ENCODE data around the gene ZXDC. TPM values are rescaled to one million over a fixed set of nuclear protein-coding genes. Genes with fewer than 3 reads are reported as not detected.
A peak's percentile ranks its signal among the peaks of the same experiment; 100 is the strongest.

ZXDC gene
- polyA plus RNA-seq (ENCODE audit: insufficient read length in 4 of 4), result 10 to 100 TPM; 31.6 to 35.5 (median 34.7) TPM

DNA sequence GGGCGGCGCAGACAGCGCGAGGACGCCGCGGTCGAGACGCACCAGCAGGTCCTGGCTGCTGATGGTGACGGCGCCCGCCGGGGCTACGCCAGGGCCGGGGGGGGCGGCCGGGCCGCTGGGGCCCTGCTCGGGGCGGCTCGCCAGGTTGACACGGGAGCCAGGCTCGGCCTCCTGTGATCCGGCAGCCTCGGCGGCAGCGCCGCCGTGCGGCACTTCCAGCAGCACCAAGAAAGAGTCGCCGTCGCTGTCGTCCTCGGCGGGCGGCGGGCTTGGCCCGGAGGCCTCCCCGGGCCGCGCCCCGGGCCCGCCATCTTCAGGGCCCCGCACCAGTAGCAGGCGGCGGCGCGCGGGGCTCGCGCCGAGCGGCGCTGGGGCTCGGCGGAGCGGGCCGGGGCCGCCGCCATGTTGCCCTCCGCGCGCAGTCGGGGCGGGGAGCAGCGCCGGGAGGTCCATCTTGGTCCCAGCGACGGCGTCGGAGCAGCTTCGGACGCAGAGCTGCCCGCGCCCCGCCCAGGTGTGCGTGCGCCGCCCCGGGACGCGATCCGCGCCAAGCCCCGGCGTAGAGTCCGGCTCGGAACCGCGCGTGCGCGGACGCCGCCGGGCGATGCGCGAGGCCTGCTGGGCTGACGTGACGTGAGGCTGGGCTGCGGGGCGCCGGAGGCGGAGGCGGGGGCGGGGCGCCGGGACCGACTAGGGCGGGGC, at the start of gene ZXDC:
Gene ZXDC, minus strand, starts transcription at position 479 of the 702 bp plus-strand sequence. Its CDS starts 26 bp downstream, at position 453.
- DNase-seq (ENCODE audit: low read depth in 4 of 4, low spot score in 3 of 4), result peak; percentile 88 to 92 (median 90)

- DNase-seq (ENCODE audit: low read depth in 4 of 4, low spot score in 3 of 4), result no peak
These were observed 49.6 kb upstream of the ZXDC start for GRCh38 chr3:126525091-126525852.

GRCh38 chr3:126524429-126524988, 48.8 kb upstream of the ZXDC start:
- DNase-seq (ENCODE audit: low read depth in 4 of 4, low spot score in 3 of 4), result no peak

- DNase-seq (ENCODE audit: low read depth in 4 of 4, low spot score in 3 of 4), result peak in 3 of 4 donors; percentile 20 to 33 (median 28)
These were observed 48.2 kb upstream of the ZXDC start, which contains the start of gene CHST13 for GRCh38 chr3:126523745-126524428. Gene CHST13, plus strand, starts transcription at chr3:126524155. Its CDS starts 178 bp downstream, at chr3:126524333.

- DNase-seq (ENCODE audit: low read depth in 4 of 4, low spot score in 3 of 4), result peak; percentile 28 to 57 (median 45)
These were observed 46.7 kb upstream of the ZXDC start for GRCh38 chr3:126522363-126522788.

- no peak for DNase-seq (ENCODE audit: low read depth in 4 of 4, low spot score in 3 of 4)
These were observed 45.6 kb upstream of the ZXDC start for GRCh38 chr3:126521122-126521891.

DNA sequence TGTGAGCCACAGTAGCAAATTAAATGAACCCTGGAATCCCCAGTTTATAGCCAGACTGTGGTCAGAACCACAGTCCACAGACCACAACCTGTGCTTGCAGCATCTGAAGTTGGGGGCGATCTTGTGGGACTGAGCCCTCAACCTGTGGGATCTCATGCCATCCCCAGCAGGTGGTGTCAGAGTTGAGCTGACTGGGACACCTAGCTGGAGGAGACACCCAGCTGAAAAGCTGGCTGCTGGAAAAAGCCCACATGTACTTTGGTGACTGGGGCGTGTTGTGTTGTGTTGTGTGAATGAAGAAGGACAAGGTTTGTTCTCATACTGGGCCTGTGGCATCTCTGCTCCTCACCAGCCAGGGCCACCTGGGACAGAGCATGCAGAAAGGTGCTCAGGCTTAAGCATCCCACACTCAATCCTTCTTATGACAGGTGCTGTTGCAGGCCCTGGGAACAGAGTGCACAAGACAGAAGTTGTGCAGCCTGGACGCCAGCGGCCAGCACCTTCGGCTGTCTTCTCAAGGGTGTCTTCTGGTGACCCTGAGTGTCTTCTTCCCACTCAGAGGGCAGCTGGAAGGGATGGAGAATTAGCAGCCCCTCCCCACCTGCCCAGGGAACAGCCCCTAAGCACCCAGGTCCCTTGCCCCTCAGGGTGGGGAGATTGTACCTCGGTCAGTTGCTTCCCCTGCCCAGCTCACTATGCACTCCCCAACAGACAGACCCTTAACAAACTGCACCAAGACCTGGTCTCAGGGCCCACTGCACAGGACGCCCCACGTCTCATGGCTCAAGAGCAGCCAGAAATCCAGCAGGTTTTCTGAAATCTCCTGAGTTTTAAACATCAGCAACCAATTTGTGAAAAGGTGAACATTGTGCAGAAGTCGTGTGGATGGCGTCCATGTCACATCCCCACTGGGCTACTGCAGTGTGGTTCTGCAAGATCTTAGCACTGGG, 44.1 kb upstream of the ZXDC start:
- DNase-seq (ENCODE audit: low read depth in 4 of 4, low spot score in 3 of 4), result no peak

- DNase-seq (ENCODE audit: low read depth in 4 of 4, low spot score in 3 of 4), result no peak
These were observed 43.1 kb upstream of the ZXDC start for GRCh38 chr3:126518779-126519177.

GRCh38 chr3:126517986-126518778, 42.5 kb upstream of the ZXDC start:
- DNase-seq (ENCODE audit: low read depth in 4 of 4, low spot score in 3 of 4), result no peak

DNA sequence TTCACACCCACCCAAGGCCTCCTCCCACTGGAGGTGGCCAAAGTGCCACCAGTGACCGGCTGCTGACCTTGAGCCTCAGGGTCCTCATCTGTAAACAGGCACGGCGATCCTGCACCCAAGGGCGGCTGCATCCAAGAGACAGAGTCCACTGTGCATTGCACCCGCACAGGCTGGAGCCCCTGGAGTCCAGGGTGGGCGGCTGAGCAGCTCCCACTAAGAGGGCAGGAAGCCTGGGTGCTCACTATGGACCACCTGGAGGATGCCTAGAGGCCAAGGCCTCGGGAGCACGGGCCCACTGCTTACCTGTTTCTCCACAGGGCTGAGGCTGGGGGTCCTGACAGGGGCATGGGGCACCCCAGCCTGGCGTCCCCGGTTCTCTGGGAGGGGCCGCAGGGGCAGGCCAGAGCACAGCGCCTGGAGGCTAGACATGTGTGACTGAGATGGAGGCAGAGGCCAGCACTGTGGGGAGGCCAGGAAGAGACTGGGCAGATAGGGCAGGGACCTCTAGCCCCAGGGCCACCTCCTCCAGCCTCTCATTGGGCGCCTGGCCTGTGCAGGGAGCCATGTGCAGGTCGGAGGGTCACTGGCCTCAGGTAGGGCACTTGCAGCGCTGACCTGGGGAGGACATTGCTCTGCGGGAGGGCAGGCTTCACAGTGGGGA, 41.7 kb upstream of the ZXDC start, which contains the start of gene UROC1:
Gene UROC1, minus strand, starts transcription at position 483 of the 661 bp plus-strand sequence. Its CDS starts 54 bp downstream, at position 429.
- DNase-seq (ENCODE audit: low read depth in 4 of 4, low spot score in 3 of 4), result no peak

DNA sequence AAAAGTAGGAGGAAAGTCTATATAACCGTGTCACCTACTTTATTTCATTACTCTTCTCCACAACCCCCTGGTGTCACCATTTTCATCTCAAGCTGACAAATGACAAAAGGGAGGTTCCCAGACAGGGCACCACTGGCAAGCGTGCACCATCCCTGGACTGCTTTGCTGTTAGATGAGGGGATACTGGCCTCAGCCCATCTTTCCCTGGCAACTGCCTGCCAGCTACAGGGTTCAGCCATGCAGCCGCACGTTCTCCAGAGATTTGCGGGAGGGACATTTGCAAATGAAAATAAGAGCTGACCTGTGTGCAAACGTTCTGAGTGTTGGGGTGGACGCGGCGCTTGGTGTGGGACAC, 41.2 kb upstream of the ZXDC start:
- no peak for DNase-seq (ENCODE audit: low read depth in 4 of 4, low spot score in 3 of 4)

- no peak for DNase-seq (ENCODE audit: low read depth in 4 of 4, low spot score in 3 of 4)
These were observed 40.7 kb upstream of the ZXDC start for GRCh38 chr3:126516152-126516935.

- no peak for DNase-seq (ENCODE audit: low read depth in 4 of 4, low spot score in 3 of 4)
These were observed 39.5 kb upstream of the ZXDC start for GRCh38 chr3:126515066-126515706.

DNA sequence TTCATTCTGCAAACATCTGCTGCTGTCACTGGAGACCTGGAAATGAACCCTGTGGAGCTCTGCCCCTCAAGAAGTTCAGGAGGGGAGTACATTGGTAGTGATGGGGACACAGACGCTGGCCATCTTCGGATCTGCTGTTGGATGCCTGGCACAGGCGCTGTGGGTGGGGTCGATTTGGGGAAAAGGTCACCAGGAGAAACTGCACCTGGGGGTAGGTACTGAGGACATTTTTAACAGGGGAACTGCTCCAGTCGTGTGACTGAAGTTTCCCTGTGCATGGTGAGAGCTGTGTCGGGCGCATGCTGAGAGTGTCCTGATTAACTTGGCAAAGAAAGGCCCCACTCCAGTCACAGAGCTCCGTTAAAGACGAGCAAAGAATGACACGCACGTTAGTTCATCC, 38.5 kb upstream of the ZXDC start:
- no peak for DNase-seq (ENCODE audit: low read depth in 4 of 4, low spot score in 3 of 4)

GRCh38 chr3:126512916-126513650, 37.4 kb upstream of the ZXDC start:
- DNase-seq (ENCODE audit: low read depth in 4 of 4, low spot score in 3 of 4), result no peak

DNA sequence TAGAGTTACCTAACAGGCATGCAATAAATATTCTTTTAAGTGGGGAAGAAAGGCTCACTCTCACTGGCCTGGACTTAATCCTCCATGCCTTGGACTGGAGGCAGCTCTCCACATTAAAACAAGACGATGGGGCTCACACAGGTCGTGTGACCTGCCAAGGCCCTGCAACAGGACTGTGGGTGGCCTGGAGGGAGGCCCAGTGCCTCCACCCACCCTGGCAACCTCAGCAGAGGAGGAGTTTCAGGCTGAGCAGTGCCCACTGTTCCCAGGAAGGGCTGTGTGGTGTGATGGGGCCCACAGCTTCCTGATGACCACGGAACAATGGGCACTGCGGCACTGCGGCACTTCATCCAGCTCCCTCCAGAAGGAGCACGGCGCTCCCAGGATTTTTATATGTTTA, 36.3 kb upstream of the ZXDC start:
- no peak for DNase-seq (ENCODE audit: low read depth in 4 of 4, low spot score in 3 of 4)
